HepG2 (cell line): ENCODE measurements around the gene HNRNPF. TPM values are rescaled to one million over a fixed set of nuclear protein-coding genes. Genes with fewer than 3 reads are reported as not detected.
A peak's percentile ranks its signal among the peaks of the same experiment; 100 is the strongest.

Source experiments
- DPF2 ChIP-seq: sonication (generic); formaldehyde crosslinking; IDR thresholded peaks from 2 replicates; pipeline ENCODE4 v1.4.0; 2020; ENCODE audit warnings: mild to moderate bottlenecking, low read depth, missing genetic modification reagents, borderline replicate concordance
- DR1 ChIP-seq: sonication (generic); formaldehyde crosslinking; IDR thresholded peaks from 2 replicates; pipeline ENCODE4 v1.8.0; 2021; ENCODE audit warnings: mild to moderate bottlenecking, missing genetic modification reagents, inconsistent platforms
- GRHL1 ChIP-seq: sonication (generic); formaldehyde crosslinking; conservative IDR thresholded peaks from 2 replicates; pipeline ENCODE4 v1.8.0; 2022; ENCODE audit warnings: missing genetic modification reagents
- HBP1 ChIP-seq: IDR thresholded peaks from 2 replicates; pipeline ENCODE4 v1.6.1; 2016; ENCODE audit warnings: low read depth, control low read depth
- HMGXB3 ChIP-seq: sonication (generic); formaldehyde crosslinking; IDR thresholded peaks from 2 replicates; pipeline ENCODE4 v1.4.0; 2020; ENCODE audit warnings: missing genetic modification reagents, borderline replicate concordance
- KAT2B ChIP-seq: fragments of 150-350 bp; IDR thresholded peaks from 2 replicates; pipeline ENCODE4 v1.6.1; 2014; ENCODE audit warnings: low read depth, low read length, borderline replicate concordance
- NCOA1 ChIP-seq: sonication (generic); formaldehyde crosslinking; IDR thresholded peaks from 2 replicates; pipeline ENCODE4 v1.9.0; 2021; ENCODE audit warnings: missing genetic modification reagents
- PREB ChIP-seq: sonication (generic); formaldehyde crosslinking; IDR thresholded peaks from 2 replicates; pipeline ENCODE4 v1.4.0; 2020; ENCODE audit warnings: missing genetic modification reagents
- RNF219 ChIP-seq: sonication (generic); formaldehyde crosslinking; IDR thresholded peaks from 2 replicates; pipeline ENCODE4 v1.5.0; 2020; ENCODE audit warnings: mild to moderate bottlenecking, missing genetic modification reagents
- SNAI1 ChIP-seq: sonication (generic); formaldehyde crosslinking; IDR thresholded peaks from 2 replicates; pipeline ENCODE4 v1.5.0; 2020; ENCODE audit warnings: mild to moderate bottlenecking, missing genetic modification reagents, borderline replicate concordance
- SOX5 ChIP-seq: IDR thresholded peaks from 2 replicates; pipeline ENCODE4 v1.6.1; 2016; ENCODE audit warnings: borderline replicate concordance
- THAP8 ChIP-seq: sonication (generic); formaldehyde crosslinking; IDR thresholded peaks from 2 replicates; pipeline ENCODE4 v1.5.1; 2020; ENCODE audit warnings: missing genetic modification reagents, mild to moderate bottlenecking, borderline replicate concordance
- THYN1 ChIP-seq: sonication (generic); formaldehyde crosslinking; IDR thresholded peaks from 2 replicates; pipeline ENCODE4 v1.8.1; 2023; ENCODE audit warnings: low read depth, mild to moderate bottlenecking, moderate library complexity, missing genetic modification reagents, borderline replicate concordance
- U2AF1 ChIP-seq: fragments of 200-400 bp; formaldehyde crosslinking; optimal IDR thresholded peaks from 2 replicates; pipeline ENCODE3; 2017; ENCODE audit warnings: mild to moderate bottlenecking, low read depth, low read length
- ZNF839 ChIP-seq: sonication (generic); formaldehyde crosslinking; IDR thresholded peaks from 2 replicates; pipeline ENCODE4 v1.4.0; 2020; ENCODE audit warnings: missing genetic modification reagents, mild to moderate bottlenecking, borderline replicate concordance
- polyA plus RNA-seq, 8 experiments: library from polyadenylated mRNA; depleted of rRNA in 3 of 8; stranded (reverse) in 7 of 8; unstranded in 1 of 8; fragments of >200 nt; fragmentation: Illumina TruSeq in 4 of 8; extraction: Trizol in 4 of 8; gene quantifications; 2 replicates each; pipeline versions ENCODE4 v1.2.1 to v1.2.3, GENCODE V29; 2011 to 2016; ENCODE audit warnings: low read depth in 4 of 8, missing spikeins in 1 of 8, mixed read lengths in 1 of 8; ENCODE audit not compliant: insufficient read depth in 1 of 8
- total RNA-seq, 5 experiments: library from RNA; depleted of rRNA; stranded (reverse); fragments of >200 nt; fragmentation: Illumina TruSeq; extraction: Trizol; gene quantifications; 2 replicates each; pipeline ENCODE4 v1.2.3, GENCODE V29; 2016; ENCODE audit warnings: low read depth in 1 of 5

The HNRNPF gene
- total and polyA plus RNA-seq, 2 of the 13 experiments (the other 11 are each of a cell fraction or from before 2014, with no cell fraction given) = 166 to 308 TPM

GRCh38 chr10:43396061-43396927, 12.7 kb downstream of the HNRNPF start (continued):
- TF ChIP-seq KAT2B (no peak), NCOA1 (CRISPR knock-in tag) (no peak), PREB (no peak), DPF2 (CRISPR knock-in tag) (no peak), HMGXB3 (CRISPR knock-in tag) (no peak), RNF219 (CRISPR knock-in tag) (peak; percentile 18; the same call in 1 of the 2 replicates), DR1 (peak; percentile 46; the same call in 1 of the 2 replicates), U2AF1 (no peak), HBP1 (CRISPR knock-in tag) (no peak), THAP8 (CRISPR knock-in tag) (no peak), THYN1 (CRISPR knock-in tag) (no peak), SNAI1 (CRISPR knock-in tag) (peak; percentile 80; the same call in 1 of the 2 replicates), GRHL1 (CRISPR knock-in tag) (no peak; the same call in 1 of the 2 replicates), SOX5 (CRISPR knock-in tag) (no peak), ZNF839 (CRISPR knock-in tag) (no peak; the same call in 1 of the 2 replicates)
